Pancreas (tissue), 10 donors: ENCODE measurements around the gene PPP3CA. TPM values are rescaled to one million over a fixed set of nuclear protein-coding genes. Genes with fewer than 3 reads are reported as not detected.
"Not testable (repeated sequence)": the region's sequence is repeated elsewhere in the genome, so short reads cannot be mapped to it uniquely, and the experiment has no call there.

Experiments used
- ATAC-seq, 4 donors: fragments of 200-7000 bp; cut with Tn5 transposase; one replicate each; pipeline versions ENCODE4 v1.8.0 to v1.9.1; 2020; ENCODE audit warnings: mild to moderate bottlenecking in 4 of 4, moderate library complexity in 4 of 4
- DNase-seq, 6 donors: peaks; one replicate each; pipeline ENCODE4 v3.0.0-alpha.2; 2020
- FAIRE-seq: peaks from 2 replicates; lab custom pipeline; 2012; peaks lifted over from hg19 to GRCh38; lab: Jason Lieb, UNC
- H3K27ac ChIP-seq, 4 donors: fragments of 200-600 bp; sonication (generic); 1 replicate in 3 of 4; 2 replicates in 1 of 4; pipeline versions ENCODE4 v1.5.0 to v1.8.0; 2020
- H3K27me3 ChIP-seq, 4 donors: fragments of 200-600 bp; one replicate each; pipeline ENCODE4 v1.8.0; 2021
- H3K36me3 ChIP-seq, 3 donors: fragments of 200-600 bp; sonication (generic) in 1 of 3; one replicate each; pipeline versions ENCODE4 v1.5.0 to v1.8.0; 2020 to 2021
- H3K4me1 ChIP-seq, 3 donors: fragments of 200-600 bp; one replicate each; pipeline ENCODE4 v1.8.0; 2021
- H3K4me3 ChIP-seq, 4 donors: fragments of 200-600 bp; sonication (generic) in 2 of 4; one replicate each; pipeline versions ENCODE4 v1.5.0 to v1.8.0; 2020 to 2021
- H3K9me3 ChIP-seq, 4 donors: fragments of 200-600 bp; one replicate each; pipeline ENCODE4 v1.8.0; 2021
- CTCF ChIP-seq, 4 donors: fragments of 200-600 bp; sonication (generic) in 3 of 4; IDR thresholded peaks; one replicate each; pipeline versions ENCODE4 v1.5.0 to v1.8.0; 2021; ENCODE audit warnings: antibody characterized with exemption in 4 of 4
- WGBS, 2 donors: extraction: QIAGEN DNeasy Blood & Tissue Kit; methylation state at CpG; one replicate each; pipeline ENCODE4 v1.1.7; 2013; 5-methylcytosine and 5-hydroxymethylcytosine counted together
- intact Hi-C, 3 donors: fragments of 100-400 bp; cut with DNase I; formaldehyde crosslinking; loops; one replicate each; pipeline versions ENCODE4 v1.11.1 to v1.14.2; 2022
- polyA plus RNA-seq, 2 donors: library from polyadenylated mRNA; stranded (reverse); fragments of 200-250 nt; gene quantifications; one replicate each; pipeline ENCODE4 v1.2.3, GENCODE V29; 2013
- total RNA-seq, 6 donors: library from RNA; stranded (reverse); fragmentation: NEBNext Ultra II Directional in 4 of 6; extraction: Animal tissue kit (Norgen Biotek cat#: 25700) in 4 of 6; gene quantifications; one replicate each; pipeline versions ENCODE4 v1.2.1 to v1.2.4, GENCODE V29; 2021 to 2023
- donor health status: healthy with polysubstance abuse.
- donor health status: DM: no; HTN: no; CAD: no; lungs with moderate emphysema.
- donor health status: DM: no; HTN: no; CAD: no.
- donor health status: control.
- donor health status: control.
- donor health status: Bipolar disorder and iron deficiency.
- donor health status: DM: yes; HTN: yes; CAD: no.
- donor health status: DM: no; HTN: no; CAD: no.
- donor health status: DM: no; HTN: no; CAD: no.
- donor health status: DM: yes; HTN: yes; CAD: no.

The PPP3CA gene
- total and polyA plus RNA-seq, 8 donors = 4.9 to 22.7 (median 10.3) TPM

- no peaks in the 10 kb centered on the region for H3K27me3 ChIP-seq
- ATAC-seq (no peak), DNase-seq (no peak), FAIRE-seq (no peak)
- intact Hi-C loops = no loop called here
- TF ChIP-seq CTCF (IDR thresholded peaks at IDR 0.05) = no peak
- no peaks in the 10 kb centered on the region for H3K9me3 ChIP-seq
- no peak overlapping the region for H3K4me3 ChIP-seq
- no peak overlapping the region for H3K27ac ChIP-seq
- H3K36me3 ChIP-seq = no peaks in the 10 kb centered on the region
- H3K4me1 ChIP-seq = peaks cover 0 to 7% (median 7%) of the 10 kb centered on the region in 3 donors
- 90 to 97% methylated on average over 3 of the region's 3 CpGs for WGBS, 2 donors
These were observed 107.2 kb downstream of the PPP3CA start for GRCh38 chr4:101240099-101240498.

DNA sequence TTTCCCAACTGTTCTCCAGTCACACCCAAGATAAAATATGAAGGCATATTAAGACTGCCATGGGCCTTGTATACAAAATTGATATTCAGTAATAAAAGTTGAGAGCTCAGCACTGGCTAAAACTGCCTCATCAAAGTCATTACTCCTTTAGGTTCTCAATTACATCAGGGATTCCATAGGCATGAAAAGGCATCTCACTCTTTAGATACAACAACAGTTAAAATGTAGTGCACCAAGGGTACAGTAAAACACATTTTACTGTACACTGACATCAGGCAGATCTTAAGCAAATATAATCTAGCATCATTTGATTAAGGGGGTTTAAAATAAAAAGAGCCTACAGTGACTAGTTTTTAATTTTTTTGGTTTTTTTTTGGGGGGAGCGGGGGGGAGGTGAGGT lies 107.7 kb downstream of the PPP3CA start:
- Histone ChIP-seq H3K4me3 (no peak overlapping the region), H3K4me1 (peaks cover 0 to 7% (median 7%) of the 10 kb centered on the region in 3 donors), H3K9me3 (no peaks in the 10 kb centered on the region), H3K27ac (no peak overlapping the region), H3K36me3 (no peaks in the 10 kb centered on the region), H3K27me3 (no peaks in the 10 kb centered on the region)
- ATAC-seq = no peak
- no peak for FAIRE-seq
- 60 to 81% methylated on average over 1 of the region's 1 CpG for WGBS, 2 donors
- no peak for DNase-seq
- no peak for TF ChIP-seq CTCF (IDR thresholded peaks at IDR 0.05)
- intact Hi-C loops = no loop called here

- intact Hi-C loops = no loop called here
- no peak overlapping the region for H3K27ac ChIP-seq
- H3K9me3 ChIP-seq = no peaks in the 10 kb centered on the region
- 61% methylated on average over 3 of the region's 3 CpGs for WGBS, 2 donors
- no peak for TF ChIP-seq CTCF (IDR thresholded peaks at IDR 0.05)
- peak; percentile 57 for FAIRE-seq
- peak in 2 of 4 donors; percentile 20 to 43 for ATAC-seq
- no peak for DNase-seq
- H3K4me3 ChIP-seq = no peak overlapping the region
- H3K27me3 ChIP-seq = no peaks in the 10 kb centered on the region
- H3K36me3 ChIP-seq = no peaks in the 10 kb centered on the region
- peaks cover 0 to 7% (median 7%) of the 10 kb centered on the region in 3 donors for H3K4me1 ChIP-seq
These were observed 108.6 kb downstream of the PPP3CA start for GRCh38 chr4:101238706-101239105.

- 93 to 94% methylated on average over 3 of the region's 3 CpGs for WGBS, 2 donors
- Histone ChIP-seq H3K36me3 (no peaks in the 10 kb centered on the region), H3K4me1 (peaks cover 0 to 7% (median 7%) of the 10 kb centered on the region in 3 donors), H3K4me3 (no peak overlapping the region), H3K27me3 (no peaks in the 10 kb centered on the region), H3K27ac (no peak overlapping the region), H3K9me3 (no peaks in the 10 kb centered on the region)
- DNase-seq = no peak
- intact Hi-C loops = no loop called here
- peak in 1 of 4 donors; percentile 32 for ATAC-seq
- no peak for FAIRE-seq
- no peak for TF ChIP-seq CTCF (IDR thresholded peaks at IDR 0.05)
These were observed 109.6 kb downstream of the PPP3CA start for GRCh38 chr4:101237773-101238172.

DNA sequence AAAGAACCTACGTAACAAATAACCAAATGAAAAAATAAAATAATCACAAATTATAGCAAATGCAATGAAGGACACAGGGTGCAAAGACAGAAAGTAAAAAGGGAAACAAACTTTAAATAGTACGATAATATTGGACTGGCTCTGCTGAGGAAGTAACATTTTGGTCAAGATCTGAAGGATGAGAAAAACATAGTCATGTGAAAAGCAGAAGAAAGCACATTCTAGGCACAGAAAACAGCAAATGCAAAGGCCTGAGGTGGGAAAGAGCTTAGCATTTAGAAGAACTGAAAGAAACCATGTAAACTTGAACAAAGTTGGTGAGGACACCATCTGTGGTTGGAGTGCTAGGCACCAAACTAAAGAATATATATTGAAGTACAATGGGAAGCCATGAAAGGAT lies 111.2 kb downstream of the PPP3CA start:
- Histone ChIP-seq H3K4me1 (peaks cover 0 to 12% (median 7%) of the 10 kb centered on the region in 3 donors), H3K36me3 (no peaks in the 10 kb centered on the region), H3K4me3 (no peak overlapping the region), H3K27ac (no peak overlapping the region), H3K9me3 (no peaks in the 10 kb centered on the region), H3K27me3 (no peaks in the 10 kb centered on the region)
- no peak for FAIRE-seq
- no peak for ATAC-seq
- 94 to 95% methylated on average over 2 of the region's 2 CpGs for WGBS, 2 donors
- no peak for DNase-seq
- intact Hi-C loops = no loop called here
- TF ChIP-seq CTCF (IDR thresholded peaks at IDR 0.05) = no peak

DNA sequence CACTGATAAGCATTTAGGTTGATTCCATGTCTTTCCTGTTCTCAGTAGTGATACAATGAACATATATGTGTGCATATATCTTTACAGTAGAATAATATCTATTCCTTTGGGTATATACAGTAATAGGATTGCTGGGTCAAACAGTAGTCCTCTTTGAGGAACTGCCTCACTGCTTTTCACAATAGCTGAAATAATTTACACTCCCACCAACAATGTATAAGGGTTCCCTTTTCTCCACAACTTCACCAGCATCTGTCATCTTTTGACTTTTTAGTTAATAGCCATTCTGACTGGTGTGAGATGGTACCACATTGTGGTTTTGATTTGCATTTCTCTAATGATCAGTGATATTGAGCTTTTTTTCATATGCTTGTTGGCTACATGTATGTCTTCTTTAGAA lies 113.2 kb downstream of the PPP3CA start:
- DNase-seq, intact Hi-C loops, ATAC-seq, H3K27me3 ChIP-seq, H3K4me3 ChIP-seq, H3K27ac ChIP-seq, H3K9me3 ChIP-seq, FAIRE-seq, H3K36me3 ChIP-seq: not testable (repeated sequence)
- peaks cover 0 to 11% (median 7%) of the 10 kb centered on the region in 3 donors for H3K4me1 ChIP-seq
